ENCODE results near the gene DMD.
"Not testable (repeated sequence)": the region's sequence is repeated elsewhere in the genome, so short reads cannot be mapped to it uniquely, and the experiment has no call there.

Gene DMD

DNA sequence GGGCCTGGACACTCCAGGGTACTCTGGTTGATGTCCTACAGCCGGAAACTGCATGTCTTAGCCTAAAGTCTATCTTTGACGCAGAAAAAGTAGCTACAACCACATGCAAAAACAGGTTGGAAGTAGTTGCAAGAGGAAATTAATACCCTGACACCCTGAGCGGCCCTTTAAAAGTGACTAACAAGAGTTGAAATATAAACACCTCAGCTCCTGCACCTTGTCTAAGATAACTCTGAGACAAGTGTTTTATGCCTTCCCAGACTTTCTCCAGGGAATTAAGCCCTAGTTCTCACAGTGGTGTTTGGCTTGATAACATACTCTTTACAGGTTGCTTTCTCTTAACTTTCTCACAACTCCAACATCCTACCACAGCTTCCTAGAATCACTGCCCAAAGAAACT is 943.1 kb downstream of the DMD start:
- no peak for DNase-seq (ENCODE audit: low read depth)

DNA sequence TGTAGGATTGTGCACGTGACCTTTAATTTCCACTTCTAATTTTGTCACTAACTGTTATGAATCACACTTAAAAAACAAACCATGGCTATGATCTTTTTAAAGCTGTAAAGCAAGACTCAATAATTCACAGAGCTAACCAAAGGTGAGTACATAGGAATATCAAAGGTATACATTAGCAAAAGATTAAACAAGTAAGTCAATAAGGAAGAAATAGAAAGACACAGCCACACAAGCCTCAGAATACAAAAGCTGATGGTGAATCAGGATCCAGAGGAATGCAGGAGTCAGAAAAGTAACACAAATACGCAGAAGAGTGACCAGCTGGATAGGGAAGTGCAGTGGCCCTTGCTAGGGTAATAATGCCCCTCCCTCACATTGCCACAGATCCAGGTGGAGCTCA is 943.6 kb downstream of the DMD start:
- no peak for DNase-seq (ENCODE audit: low read depth)

DNA sequence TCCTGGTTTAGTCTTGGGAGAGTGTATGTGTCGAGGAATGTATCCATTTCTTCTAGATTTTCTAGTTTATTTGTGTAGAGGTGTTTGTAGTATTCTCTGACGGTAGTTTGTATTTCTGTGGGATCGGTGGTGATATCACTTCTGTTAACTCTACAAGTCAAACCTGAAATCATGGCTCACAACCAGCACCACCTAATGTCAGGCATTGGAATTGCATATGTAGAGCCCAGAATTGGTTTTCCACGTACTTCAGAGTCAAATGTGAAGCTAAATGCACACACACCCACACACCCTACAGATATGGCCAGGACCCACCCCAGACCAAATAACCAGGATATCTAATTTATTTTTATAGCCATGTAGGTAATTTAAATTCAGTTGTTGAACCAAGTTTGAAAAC is 964.7 kb downstream of the DMD start:
- DNase-seq (ENCODE audit: low read depth), result not testable (repeated sequence)

DNA sequence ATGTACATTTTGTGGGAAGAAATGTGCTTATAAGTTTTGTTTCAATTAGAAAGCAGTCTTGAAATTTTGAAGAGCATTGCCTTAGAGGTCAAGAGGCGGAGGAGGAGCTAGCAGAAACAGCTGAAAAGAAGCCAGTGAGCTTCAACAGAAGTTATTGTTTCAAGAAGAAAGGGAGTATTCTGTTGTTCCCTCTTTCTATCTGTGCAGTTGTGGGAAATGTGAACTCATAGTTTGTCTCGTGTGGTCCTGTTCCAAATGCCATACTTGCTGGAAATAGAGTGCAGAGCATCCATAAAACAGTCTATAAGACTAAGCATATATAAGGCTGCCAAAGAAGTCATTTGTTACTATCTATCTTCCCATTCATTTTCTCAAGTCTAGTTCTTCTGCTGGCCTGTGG is 1015.7 kb downstream of the DMD start:
- no peak for DNase-seq (ENCODE audit: low read depth)

DNA sequence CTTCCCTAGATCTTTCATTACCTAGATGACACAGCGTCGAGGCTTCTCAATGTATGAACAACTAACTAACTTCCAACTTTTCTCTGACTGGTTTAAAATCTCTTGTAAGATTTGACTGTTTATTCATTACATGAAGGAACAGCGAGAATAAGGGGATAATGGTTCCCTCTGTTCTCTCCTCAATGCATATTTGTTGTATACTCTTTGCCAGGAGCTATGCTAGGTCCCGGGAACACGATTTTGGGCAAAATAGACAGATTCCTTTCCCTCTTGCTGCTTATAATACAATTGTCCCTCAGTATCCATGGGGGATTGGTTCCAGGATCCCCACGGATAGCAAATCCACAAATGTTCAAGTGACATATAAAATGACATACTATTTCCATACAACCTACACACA is 1020.0 kb downstream of the DMD start:
- DNase-seq (ENCODE audit: low read depth), result no peak

DNA sequence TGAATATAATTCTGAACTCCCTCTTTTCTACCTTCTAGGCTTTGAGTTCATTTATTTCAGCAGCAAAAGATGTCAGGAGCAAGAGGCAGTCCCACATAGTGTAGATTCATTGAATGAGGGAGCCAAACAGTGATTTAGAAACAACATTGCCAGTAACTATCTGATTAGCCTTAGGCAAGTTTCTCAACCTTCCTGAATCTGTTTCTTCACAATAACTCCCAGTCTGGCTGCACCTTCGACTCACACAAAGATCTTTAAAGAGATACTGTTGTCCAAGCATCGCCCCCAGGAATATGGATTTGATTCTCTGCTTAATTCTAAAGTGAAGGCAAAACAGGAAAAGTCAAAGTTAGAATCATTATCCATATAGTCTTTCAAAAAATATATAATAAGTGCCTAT is 1026.2 kb downstream of the DMD start:
- DNase-seq (ENCODE audit: low read depth), result no peak

DNA sequence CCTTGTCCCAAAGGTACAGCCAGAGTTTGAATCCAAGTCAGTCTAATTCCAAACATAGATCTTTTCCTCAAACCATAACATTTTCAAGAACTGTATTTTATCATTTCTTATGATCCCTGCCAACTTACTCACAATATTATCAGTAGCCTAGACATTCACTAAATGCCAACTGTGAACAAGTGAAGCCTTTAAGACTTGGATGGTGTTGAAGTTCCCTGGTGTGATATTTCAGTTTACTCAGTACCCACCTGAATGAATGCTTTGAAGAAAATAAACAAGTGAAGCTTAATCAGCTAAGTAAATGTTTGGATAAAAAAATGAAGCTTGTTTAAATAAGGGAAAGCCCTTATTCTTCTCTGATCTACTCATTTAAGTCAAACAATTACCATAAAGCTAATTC is 1028.3 kb downstream of the DMD start:
- DNase-seq (ENCODE audit: low read depth), result no peak

DNA sequence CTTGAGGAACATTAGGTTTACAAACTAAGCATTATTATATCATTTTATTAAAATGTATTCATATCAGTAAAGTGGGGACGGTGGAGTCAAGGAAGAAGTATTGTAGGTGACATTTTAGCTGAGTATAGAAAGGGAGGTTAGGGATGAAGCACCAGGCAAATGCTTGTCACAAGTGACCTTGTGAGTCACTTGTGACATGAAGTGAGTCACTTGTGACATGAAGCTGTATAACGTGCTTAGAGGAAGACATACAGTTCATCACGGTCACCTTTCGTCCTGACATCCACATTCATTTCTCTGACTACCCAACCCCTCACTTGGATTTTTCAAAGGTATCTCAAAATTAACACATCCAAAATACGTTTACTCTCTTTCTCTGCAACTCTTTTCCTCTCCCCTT is 1034.8 kb downstream of the DMD start:
- no peak for DNase-seq (ENCODE audit: low read depth)

DNA sequence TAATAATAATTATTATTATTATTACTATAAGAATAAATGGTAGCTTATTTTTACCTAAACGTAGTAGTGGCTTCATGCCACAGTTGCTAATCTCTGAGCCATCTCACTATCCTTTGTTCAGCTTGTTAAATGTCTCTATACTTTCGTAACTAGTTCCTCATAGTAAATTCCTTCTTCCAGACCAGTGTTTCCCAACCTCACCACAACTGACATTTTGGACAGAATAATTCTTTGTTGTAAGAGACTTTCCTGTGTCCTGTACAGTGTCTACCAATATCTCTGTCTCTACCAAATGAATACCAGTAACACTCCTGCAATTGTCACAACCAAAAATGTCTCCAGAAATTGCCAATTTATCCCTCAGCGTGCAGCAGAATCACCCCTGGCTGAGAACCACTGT is 1040.9 kb downstream of the DMD start:
- DNase-seq (ENCODE audit: low read depth), result no peak

DNA sequence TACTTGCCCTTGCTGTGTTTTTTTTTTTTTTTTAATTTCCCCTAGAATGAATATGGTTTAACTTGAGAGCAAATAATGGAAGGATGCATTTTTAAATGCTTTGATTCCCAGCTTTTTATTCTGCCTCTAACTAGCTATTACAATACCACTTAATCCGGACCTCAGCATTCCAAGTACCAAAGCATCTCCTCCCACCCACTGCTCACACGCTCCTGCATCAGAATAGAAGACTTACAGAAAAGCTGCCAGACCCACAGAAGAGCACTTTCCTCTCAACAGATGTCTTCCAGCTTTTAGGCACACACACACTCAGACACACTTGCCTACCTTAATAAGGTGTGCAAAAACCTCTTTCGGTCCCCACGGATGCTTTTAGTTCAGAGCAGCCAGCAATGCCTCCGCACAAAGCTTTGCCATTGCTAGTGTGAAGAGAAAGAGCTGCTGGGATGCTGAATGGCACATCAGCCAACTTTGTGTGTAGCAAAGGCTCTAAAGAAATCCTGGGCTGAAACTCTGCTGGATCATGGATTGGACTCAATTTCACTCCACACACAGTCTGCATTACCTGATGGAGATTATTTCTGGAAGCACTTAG is 1056.2 kb downstream of the DMD start:
- no peak for DNase-seq (ENCODE audit: low read depth)

DNA sequence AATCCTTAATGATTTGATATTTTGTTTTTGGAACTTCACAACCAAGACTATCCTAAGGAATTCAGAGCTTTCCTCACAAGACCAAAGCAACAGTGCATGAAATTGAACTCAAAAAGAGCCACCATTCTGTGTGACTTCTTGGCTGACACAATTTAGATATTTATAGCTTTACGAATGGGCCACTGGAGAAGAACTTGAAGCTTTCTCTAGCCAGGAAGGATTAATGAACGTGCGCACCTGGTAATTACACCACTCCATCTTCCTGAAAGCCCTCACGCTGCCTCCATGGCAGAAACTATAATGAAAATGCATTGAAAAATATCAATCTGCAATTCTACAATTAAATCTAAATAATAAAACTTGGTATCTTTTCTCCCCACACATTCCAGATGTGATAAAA is 1057.8 kb downstream of the DMD start:
- DNase-seq (ENCODE audit: low read depth), result no peak

DNA sequence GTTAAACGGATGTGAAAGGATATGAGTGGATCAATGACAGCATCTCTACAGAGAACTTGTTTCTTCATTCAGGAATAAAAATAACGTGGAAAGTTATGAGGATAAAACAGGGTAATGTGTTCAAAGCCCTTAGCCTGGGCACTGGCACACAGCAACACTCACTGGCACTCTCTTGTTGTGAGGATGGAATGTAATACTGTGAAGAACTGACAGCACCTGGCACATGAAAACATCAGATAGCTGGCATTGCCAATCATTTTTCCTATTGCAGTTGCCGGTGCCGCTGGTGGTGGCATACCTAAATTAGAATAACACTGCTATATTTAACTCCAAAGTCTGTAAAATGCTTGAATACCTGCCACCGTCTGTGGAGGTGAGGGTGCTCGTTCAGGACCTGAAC is 1061.2 kb downstream of the DMD start:
- no peak for DNase-seq (ENCODE audit: low read depth)

DNA sequence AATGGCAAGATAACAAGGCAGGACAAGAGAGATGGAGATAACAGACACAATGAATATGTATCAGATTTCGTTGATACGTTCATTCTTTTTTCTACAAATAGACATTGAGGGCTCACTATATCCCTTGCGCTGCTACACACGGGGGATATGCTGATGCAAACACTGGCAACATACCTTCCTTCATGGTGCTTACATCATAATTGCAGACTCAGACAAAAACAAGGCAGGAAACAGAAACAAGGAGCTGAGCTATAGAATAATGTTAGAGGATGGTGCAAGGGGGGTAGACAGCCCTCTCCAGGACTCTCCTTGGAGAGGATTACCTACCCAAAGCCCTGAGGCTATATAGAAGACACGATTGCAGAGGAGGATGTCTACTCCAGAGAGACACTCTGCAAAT is 1069.5 kb downstream of the DMD start:
- no peak for DNase-seq (ENCODE audit: low read depth)

DNA sequence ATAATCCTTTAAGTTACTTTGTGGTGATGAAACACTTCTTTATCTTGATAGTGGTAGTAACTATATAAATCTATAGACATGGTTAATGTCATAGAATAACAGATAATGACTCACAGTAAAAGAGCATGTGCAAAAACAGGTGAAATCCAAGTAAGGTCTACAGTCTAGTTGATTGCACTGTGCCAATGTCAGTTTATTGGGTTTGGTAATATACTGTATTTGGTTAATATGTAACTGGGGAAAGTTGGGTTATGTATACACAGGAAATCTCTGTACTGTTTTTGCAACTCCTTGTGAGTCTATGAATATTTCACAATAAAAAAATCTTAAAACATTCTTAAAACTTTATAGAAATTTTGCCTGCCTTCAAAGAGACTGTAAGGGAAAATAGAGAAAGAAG is 1071.9 kb downstream of the DMD start:
- no peak for DNase-seq (ENCODE audit: low read depth)

DNA sequence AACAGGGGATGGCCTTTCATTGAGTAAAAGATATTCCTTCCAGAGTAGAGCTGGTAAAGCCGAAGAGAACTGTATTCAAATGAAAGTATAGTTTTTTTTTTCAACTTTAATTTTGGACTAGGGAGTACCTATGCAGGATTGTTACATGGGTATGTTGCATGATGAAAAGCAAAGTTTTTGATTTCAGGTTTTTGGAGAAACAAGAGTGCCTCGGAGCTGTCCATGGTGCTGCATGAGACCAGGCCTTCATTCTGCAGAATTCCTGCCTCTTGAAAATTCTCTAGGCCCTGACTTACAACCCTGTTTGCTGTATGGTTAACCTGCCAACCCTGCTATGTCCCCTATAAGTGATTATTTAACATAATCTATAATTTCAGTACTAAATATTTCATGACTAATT is 1073.8 kb downstream of the DMD start:
- DNase-seq (ENCODE audit: low read depth), result no peak

DNA sequence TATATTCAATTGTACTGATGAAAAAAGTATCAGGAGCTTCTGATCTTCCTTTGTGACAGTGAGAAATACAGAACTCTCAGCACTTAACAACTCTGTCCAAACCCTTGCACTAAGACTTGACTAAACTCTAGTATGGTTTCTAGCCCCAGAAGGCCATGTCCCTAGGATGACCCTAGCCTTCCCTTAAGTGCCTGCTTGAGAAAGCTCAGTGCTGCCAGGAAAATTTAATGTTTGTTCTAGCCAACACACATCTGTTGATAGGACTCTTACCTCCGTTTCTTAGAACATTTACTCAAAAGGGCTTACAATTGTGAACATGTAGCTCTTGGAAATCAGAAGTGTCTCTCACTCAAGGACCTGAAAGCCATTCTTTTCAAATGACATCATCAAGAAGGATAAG is 1084.4 kb downstream of the DMD start:
- no peak for DNase-seq (ENCODE audit: low read depth)

DNA sequence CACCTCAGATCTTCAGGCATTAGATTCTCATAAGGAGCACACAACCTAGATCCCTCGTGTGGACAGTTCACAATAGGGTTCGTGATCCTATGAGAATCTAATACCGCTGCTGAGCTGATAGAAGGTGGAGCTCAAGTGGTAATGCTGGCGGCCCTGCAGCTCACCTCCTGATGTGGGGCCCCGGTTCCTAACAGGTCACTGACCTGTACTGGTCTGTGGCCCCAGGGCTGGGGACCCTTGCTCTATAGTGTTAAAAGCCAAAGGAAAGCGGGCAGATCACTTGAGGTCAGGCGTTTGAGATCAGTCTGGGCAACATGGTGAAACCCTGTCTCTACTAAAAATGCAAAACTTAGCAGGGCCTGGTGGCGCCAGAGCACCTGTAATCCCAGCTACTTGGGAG is 1092.5 kb downstream of the DMD start:
- no peak for DNase-seq (ENCODE audit: low read depth)

DNA sequence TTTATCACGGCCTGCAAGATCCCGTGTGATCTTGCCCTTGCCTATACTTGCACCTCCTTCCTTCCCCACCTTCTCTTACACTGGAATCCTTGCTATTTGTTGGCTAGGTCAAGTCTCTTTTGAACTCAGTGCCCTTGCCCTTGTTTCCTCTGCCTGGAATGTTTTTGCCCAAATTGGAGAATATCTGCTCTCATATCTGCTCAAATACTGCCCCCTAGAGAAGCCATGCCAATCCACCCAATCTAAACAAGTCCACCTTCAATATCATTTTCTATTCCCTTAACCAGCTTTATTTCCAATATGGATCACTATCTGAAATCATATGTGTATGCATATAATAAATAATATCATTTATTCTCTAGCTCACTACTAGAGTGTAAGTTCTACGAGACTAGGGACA is 1095.3 kb downstream of the DMD start:
- DNase-seq (ENCODE audit: low read depth), result no peak

DNA sequence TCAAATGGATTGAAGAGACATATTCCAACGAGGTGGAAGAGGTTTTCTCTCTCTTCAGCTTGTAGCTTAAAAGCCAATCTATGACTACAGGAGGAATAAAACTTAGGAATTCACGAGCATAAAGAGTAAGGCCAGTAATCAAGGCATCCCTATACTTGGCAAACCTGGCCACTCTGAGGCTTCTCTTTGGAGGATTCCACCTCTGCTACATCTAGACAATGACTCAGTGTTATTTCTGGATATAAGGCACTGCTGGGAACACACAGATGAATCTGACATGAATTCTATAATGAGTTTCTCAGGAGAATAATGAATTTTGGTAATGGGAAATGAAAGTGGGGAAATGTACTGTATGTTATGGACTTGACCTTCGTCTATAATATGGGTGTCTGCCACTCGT is 1123.7 kb downstream of the DMD start:
- no peak for DNase-seq (ENCODE audit: low read depth)

DNA sequence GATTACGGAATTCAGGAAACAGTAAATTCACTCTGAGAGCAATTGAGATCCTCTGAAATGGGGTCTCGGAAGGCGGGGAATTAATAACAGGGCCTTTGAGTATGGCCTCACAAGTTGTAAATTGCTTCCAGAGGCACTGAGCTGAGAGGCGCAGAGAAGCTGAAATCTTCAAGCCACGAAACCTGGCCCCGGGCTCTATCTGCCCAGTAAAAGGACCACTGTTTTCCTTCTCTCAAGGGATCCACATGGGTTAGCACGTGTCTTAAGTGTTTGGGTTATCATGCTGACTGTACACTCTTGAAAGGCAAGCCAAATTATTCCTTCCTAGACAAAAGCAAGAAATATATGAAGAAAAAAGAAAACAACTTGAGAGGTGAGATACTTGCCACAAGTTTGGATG is 1126.6 kb downstream of the DMD start:
- no peak for DNase-seq (ENCODE audit: low read depth)

DNA sequence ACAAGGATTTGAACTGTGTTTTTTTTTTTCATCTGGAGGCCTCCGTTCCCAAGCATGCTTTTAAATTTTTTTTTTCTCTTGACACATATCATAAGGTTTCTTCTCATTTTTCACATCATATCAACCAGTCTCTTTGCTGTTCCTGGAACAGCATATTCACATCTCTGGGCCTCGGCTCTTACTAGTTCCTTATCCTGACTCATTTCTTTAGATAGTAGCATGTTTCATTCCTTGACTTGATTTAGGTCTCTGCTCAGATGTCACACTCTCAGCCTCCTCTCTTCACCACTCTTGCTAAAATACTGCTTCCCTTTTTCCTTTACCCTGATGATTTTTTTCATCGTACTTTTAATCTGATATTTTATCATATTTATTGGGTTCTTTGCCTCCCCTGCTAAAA is 1163.1 kb downstream of the DMD start:
- DNase-seq (ENCODE audit: low read depth), result no peak

DNA sequence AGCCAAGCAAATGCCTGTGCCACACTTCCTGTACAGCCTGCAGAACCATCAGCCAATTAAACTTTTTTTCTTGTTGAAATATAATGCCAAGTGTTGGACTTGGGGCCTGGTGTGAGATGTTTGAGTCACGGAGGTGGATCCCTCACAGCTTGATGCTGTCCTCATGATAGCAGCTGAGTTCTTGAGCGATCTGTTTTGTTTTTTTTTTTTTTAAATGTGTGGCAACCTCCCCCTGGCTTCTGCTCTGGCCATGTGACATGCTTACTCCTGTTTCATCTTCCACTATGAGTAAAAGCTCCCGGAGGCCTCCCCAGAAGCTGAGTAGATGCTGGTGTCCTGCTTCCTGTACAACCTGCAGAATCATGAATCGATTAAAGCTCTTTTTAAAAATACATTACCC is 1166.2 kb downstream of the DMD start:
- DNase-seq (ENCODE audit: low read depth), result no peak

DNA sequence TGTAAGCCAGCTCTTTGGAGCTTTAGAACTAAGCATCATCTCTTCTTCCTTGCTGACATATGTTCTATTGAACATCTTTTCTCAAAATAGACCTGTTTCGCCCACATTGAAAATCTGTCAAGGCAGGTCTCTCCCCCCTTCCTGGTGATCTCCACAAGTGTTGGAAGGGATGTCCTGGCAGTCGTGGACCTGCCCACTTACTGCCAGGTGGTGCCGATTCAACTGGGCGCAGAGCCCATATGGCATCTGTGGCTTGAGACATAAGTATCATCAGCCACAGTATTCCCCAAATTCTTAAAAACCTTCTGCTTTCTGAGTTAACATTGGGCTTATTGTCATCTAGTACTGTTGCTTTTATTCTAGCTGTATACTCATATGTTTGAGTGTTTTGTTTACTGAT is 1170.2 kb downstream of the DMD start:
- DNase-seq (ENCODE audit: low read depth), result no peak

DNA sequence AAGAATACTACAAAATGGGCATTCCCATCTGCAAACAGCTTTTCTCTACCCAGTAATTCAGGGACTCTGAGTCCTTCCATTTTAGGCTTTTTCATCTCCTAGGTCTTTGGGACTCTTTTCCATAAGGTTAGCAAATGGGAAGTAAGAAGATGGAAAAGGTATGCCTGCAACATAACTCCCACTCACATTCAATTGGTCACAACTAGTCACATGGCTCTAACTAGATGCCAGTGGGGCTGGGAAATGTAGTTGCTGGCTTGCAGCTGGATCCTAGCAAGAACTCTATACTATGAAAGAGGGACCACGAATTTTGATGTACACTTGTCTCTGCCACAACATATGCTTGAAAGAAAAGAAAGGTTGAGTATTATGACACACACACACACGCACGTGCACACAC is 1184.6 kb downstream of the DMD start:
- DNase-seq (ENCODE audit: low read depth), result no peak

DNA sequence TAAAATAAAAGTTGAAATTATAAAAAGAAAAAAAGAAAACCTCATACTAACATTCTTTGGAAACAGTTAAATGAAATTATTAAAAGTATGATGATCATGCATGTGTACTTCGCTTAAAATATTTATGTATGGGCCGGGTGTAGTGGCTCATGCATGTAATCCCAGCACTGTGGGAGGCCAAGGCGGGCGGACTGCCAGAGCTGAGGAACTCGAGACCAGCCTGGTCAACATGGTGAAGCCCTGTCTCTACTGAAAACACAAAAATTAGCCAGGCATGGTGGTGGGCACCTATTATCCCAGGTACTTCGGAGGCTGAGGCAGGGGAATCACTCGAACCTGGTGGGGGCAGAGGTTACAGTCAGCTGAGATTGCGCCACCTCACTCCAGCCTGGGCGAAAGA is 1187.3 kb downstream of the DMD start:
- no peak for DNase-seq (ENCODE audit: low read depth)
